Upper lobe of left lung (tissue), 4 donors: ENCODE results near the gene PPM1M.

Experiments used
- CTCF ChIP-seq, 6 experiments: fragments of 450-650 bp in 4 of 6; fragments of 200-600 bp in 2 of 6; sonication (generic) in 2 of 6; IDR thresholded peaks; one replicate each; pipeline ENCODE4 v1.5.1; 2016 to 2019; ENCODE audit warnings: antibody characterized with exemption in 6 of 6
- POLR2A ChIP-seq, 4 donors: fragments of 450-650 bp; IDR thresholded peaks; one replicate each; pipeline ENCODE4 v1.5.1; 2016 to 2017; ENCODE audit warnings: antibody characterized with exemption in 4 of 4, mild to moderate bottlenecking in 2 of 4
- POLR2AphosphoS5 ChIP-seq, 2 donors: sonication (generic); formaldehyde crosslinking; IDR thresholded peaks; one replicate each; pipeline ENCODE4 v1.5.1; 2017; ENCODE audit warnings: antibody characterized with exemption in 2 of 2

GRCh38 chr3:52242039-52242438, 3.5 kb upstream of the PPM1M start:
- no peak for TF ChIP-seq POLR2A (IDR thresholded peaks at IDR 0.05)
- TF ChIP-seq CTCF (IDR thresholded peaks at IDR 0.05) = no peak
- no peak for TF ChIP-seq POLR2AphosphoS5 (IDR thresholded peaks at IDR 0.05)
